Measurements from ENCODE around the gene ARHGAP8.
"Not testable (repeated sequence)": the region's sequence is repeated elsewhere in the genome, so short reads cannot be mapped to it uniquely, and the experiment has no call there.

The ARHGAP8 gene

GRCh38 chr22:44727148-44727547 is 25.2 kb upstream of the ARHGAP8 start:
- no peak for DNase-seq

GRCh38 chr22:44727709-44728108 is 24.7 kb upstream of the ARHGAP8 start:
- DNase-seq = no peak

- DNase-seq = no peak
These were observed 23.5 kb upstream of the ARHGAP8 start for GRCh38 chr22:44728761-44729324.

GRCh38 chr22:44729391-44730021 is 22.9 kb upstream of the ARHGAP8 start:
- DNase-seq = no peak

GRCh38 chr22:44730022-44730393 is 22.4 kb upstream of the ARHGAP8 start:
- no peak for DNase-seq

GRCh38 chr22:44730490-44731356 is 21.7 kb upstream of the ARHGAP8 start:
- DNase-seq = no peak

- DNase-seq = no peak
These were observed 20.9 kb upstream of the ARHGAP8 start for GRCh38 chr22:44731357-44731970.

- no peak for DNase-seq
These were observed 20.3 kb upstream of the ARHGAP8 start for GRCh38 chr22:44732017-44732561.

GRCh38 chr22:44732661-44733060 is 19.7 kb upstream of the ARHGAP8 start:
- DNase-seq = no peak

GRCh38 chr22:44733426-44734106 is 18.8 kb upstream of the ARHGAP8 start:
- DNase-seq = no peak

- DNase-seq = no peak
These were observed 18.1 kb upstream of the ARHGAP8 start for GRCh38 chr22:44734278-44734677.

- no peak for DNase-seq
These were observed 17.4 kb upstream of the ARHGAP8 start for GRCh38 chr22:44734801-44735517.

- DNase-seq = peak; percentile 88
These were observed 16.6 kb upstream of the ARHGAP8 start for GRCh38 chr22:44735518-44736428.

- no peak for DNase-seq
These were observed 15.6 kb upstream of the ARHGAP8 start for GRCh38 chr22:44736581-44737405.

- DNase-seq = no peak
These were observed 14.7 kb upstream of the ARHGAP8 start for GRCh38 chr22:44737406-44738346.

- DNase-seq = no peak
These were observed 14.0 kb upstream of the ARHGAP8 start for GRCh38 chr22:44738347-44738715.

GRCh38 chr22:44739024-44739423 is 13.4 kb upstream of the ARHGAP8 start:
- DNase-seq = no peak

- not testable (repeated sequence) for DNase-seq
These were observed 12.7 kb upstream of the ARHGAP8 start for GRCh38 chr22:44739666-44740065.

- DNase-seq = no peak
These were observed 12.1 kb upstream of the ARHGAP8 start for GRCh38 chr22:44740307-44740706.
